Measurements from ENCODE around the gene ARHGEF3.

ARHGEF3 gene

GRCh38 chr3:56818156-56818985 lies 16.6 kb upstream of the ARHGEF3 start:
- no peak for DNase-seq
- in situ Hi-C loops (cut with HindIII; ENCODE audit: low pct_ligation_motif_present, low sequenced_read_pairs) = no loop called here
- Histone ChIP-seq H3K36me3 (replicated peaks) (no peaks in the 10 kb centered on the region), H3K27ac (no peak overlapping the region), H3K27me3 (replicated peaks) (peaks cover 4% of the 10 kb centered on the region), H3K4me3 (ENCODE audit: low read depth, low read length) (no peak overlapping the region)
- no peak for TF ChIP-seq CTCF (IDR thresholded peaks at IDR 0.05; ENCODE audit: low read depth, low read length, missing control alignments)

- no peak for DNase-seq
- TF ChIP-seq CTCF (IDR thresholded peaks at IDR 0.05; ENCODE audit: low read depth, low read length, missing control alignments) = no peak
- Histone ChIP-seq H3K27me3 (replicated peaks) (peaks cover 4% of the 10 kb centered on the region), H3K36me3 (replicated peaks) (no peaks in the 10 kb centered on the region), H3K27ac (no peak overlapping the region), H3K4me3 (ENCODE audit: low read depth, low read length) (no peak overlapping the region)
- in situ Hi-C loops (cut with HindIII; ENCODE audit: low pct_ligation_motif_present, low sequenced_read_pairs) = no loop called here
These were observed 15.9 kb upstream of the ARHGEF3 start for GRCh38 chr3:56817646-56818045.

GRCh38 chr3:56816061-56816460 lies 14.3 kb upstream of the ARHGEF3 start:
- no peak for DNase-seq
- Histone ChIP-seq H3K27ac (no peak overlapping the region), H3K36me3 (replicated peaks) (no peaks in the 10 kb centered on the region), H3K4me3 (ENCODE audit: low read depth, low read length) (no peak overlapping the region), H3K27me3 (replicated peaks) (peaks cover 4% of the 10 kb centered on the region)
- in situ Hi-C loops (cut with HindIII; ENCODE audit: low pct_ligation_motif_present, low sequenced_read_pairs) = no loop called here
- no peak for TF ChIP-seq CTCF (IDR thresholded peaks at IDR 0.05; ENCODE audit: low read depth, low read length, missing control alignments)

GRCh38 chr3:56815589-56815988 lies 13.8 kb upstream of the ARHGEF3 start:
- no peak for TF ChIP-seq CTCF (IDR thresholded peaks at IDR 0.05; ENCODE audit: low read depth, low read length, missing control alignments)
- Histone ChIP-seq H3K27ac (no peak overlapping the region), H3K27me3 (replicated peaks) (peaks cover 4% of the 10 kb centered on the region), H3K36me3 (replicated peaks) (no peaks in the 10 kb centered on the region), H3K4me3 (ENCODE audit: low read depth, low read length) (no peak overlapping the region)
- no peak for DNase-seq
- in situ Hi-C loops (cut with HindIII; ENCODE audit: low pct_ligation_motif_present, low sequenced_read_pairs) = no loop called here

GRCh38 chr3:56813653-56813960 lies 11.9 kb upstream of the ARHGEF3 start:
- TF ChIP-seq CTCF (IDR thresholded peaks at IDR 0.05; ENCODE audit: low read depth, low read length, missing control alignments) = no peak
- H3K36me3 ChIP-seq (replicated peaks) = no peaks in the 10 kb centered on the region
- DNase-seq = no peak
- H3K27ac ChIP-seq = no peak overlapping the region
- peaks cover 4% of the 10 kb centered on the region for H3K27me3 ChIP-seq (replicated peaks)
- in situ Hi-C loops (cut with HindIII; ENCODE audit: low pct_ligation_motif_present, low sequenced_read_pairs) = no loop called here
- H3K4me3 ChIP-seq (ENCODE audit: low read depth, low read length) = no peak overlapping the region

Measured in brain microvascular endothelial cell (primary cell).